Loucy (cell line): ENCODE data around the gene NUMB.

Experiments
- CTCF ChIP-seq: fragments of 200-600 bp; sonication (generic); conservative IDR thresholded peaks from 2 replicates; pipeline ENCODE4 v1.5.1; 2014; ENCODE audit warnings: mild to moderate bottlenecking, antibody characterized with exemption, low read length
- EZH2phosphoT487 ChIP-seq: fragments of 200-600 bp; IDR thresholded peaks from 2 replicates; pipeline ENCODE4 v1.6.1; 2018; ENCODE audit warnings: antibody characterized with exemption, mild to moderate bottlenecking, moderate library complexity, borderline replicate concordance

GRCh38 chr14:73261520-73262426 lies 196.6 kb downstream of the NUMB start:
- TF ChIP-seq CTCF, result no peak
- TF ChIP-seq EZH2phosphoT487, result no peak
